Measurements from ENCODE around the gene TMEM62.
"Not testable (repeated sequence)": the region's sequence is repeated elsewhere in the genome, so short reads cannot be mapped to it uniquely, and the experiment has no call there.

Gene TMEM62

DNA sequence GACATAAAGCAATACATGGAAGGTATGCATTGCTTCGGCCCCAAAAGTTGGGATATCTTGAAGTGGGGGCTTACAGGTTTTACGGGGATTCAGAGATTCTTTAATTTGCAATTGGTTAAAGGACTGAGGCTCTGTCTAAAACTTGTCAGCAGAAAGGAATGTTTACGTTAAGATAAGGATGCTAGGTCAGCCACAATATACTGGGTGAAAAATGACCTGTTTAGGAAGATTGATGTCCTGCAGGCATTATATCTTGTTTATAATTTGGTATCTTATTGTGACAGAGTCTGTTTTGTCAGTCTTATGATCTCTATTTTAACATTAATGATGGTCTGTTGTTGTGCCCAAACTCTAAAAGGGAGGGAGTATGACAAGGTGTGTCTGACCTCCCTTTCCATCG is 36.5 kb downstream of the TMEM62 start:
- Histone ChIP-seq H3K27me3 (replicated peaks in 2 of 5; ENCODE audit: control insufficient read depth in 4 of 5, insufficient read depth in 5 of 5, low read length in 4 of 5) (no peaks in the 10 kb centered on the region), H3K4me1 (ENCODE audit: control extremely low read depth in 1 of 4, control insufficient read depth in 4 of 4, insufficient read depth in 4 of 4, low read length in 3 of 4) (no peaks in the 10 kb centered on the region), H3K36me3 (ENCODE audit: control insufficient read depth in 4 of 4, insufficient read depth in 4 of 4, low read length in 3 of 4) (peaks cover 17 to 66% (median 32%) of the 10 kb centered on the region in 4 experiments), H3K9me3 (ENCODE audit: control extremely low read depth in 1 of 5, control insufficient read depth in 4 of 5, insufficient read depth in 2 of 5, low read depth in 1 of 5, low read length in 4 of 5) (peaks cover 0 to 19% (median 0%) of the 10 kb centered on the region in 5 experiments), H3K4me3 (ENCODE audit: control insufficient read depth in 1 of 7, extremely low read depth in 1 of 7, insufficient read depth in 4 of 7, low read depth in 2 of 7, low read length in 6 of 7) (no peak overlapping the region), H3K27ac (ENCODE audit: insufficient read depth in 1 of 2, low read depth in 1 of 2, low read length in 2 of 2, poor library complexity in 1 of 2, severe bottlenecking in 2 of 2) (no peak overlapping the region)
- DNase-seq: no peak
- ChIA-PET CTCF (no interaction called here), POLR2A (no interaction called here)
- WGBS (ENCODE audit: insufficient coverage): 94% methylated on average over 3 of the region's 4 CpGs

DNA sequence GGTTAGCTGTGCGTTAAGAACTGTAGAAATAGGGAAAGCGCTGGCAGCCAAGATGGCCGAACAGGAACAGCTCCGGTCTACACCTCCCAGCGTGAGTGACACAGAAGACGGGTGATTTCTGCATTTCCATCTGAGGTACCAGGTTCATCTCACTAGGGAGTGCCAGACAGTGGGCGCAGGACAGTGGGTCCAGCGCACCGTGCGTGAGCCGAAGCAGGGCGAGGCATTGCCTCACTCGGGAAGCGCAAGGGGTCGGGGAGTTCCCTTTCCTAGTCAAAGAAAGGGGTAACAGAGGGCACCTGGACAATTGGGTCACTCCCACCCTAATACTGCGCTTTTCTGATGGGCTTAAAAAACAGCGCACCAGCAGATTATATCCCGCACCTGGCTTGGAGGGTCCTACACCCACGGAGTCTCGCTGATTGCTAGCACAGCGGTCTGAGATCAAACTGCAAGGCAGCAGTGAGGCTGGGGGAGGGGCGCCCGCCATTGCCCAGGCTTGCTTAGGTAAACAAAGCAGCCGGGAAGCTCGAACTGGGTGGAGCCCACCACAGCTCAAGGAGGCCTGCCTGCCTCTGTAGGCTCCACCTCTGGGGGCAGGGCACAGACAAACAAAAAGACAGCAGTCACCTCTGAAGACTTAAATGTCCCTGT is 42.4 kb downstream of the TMEM62 start:
- Histone ChIP-seq H3K36me3 (ENCODE audit: control insufficient read depth in 4 of 4, insufficient read depth in 4 of 4, low read length in 3 of 4) (peaks cover 21 to 56% (median 26%) of the 10 kb centered on the region in 4 experiments), H3K9me3 (ENCODE audit: control extremely low read depth in 1 of 5, control insufficient read depth in 4 of 5, insufficient read depth in 2 of 5, low read depth in 1 of 5, low read length in 4 of 5) (peaks cover 0 to 24% (median 5%) of the 10 kb centered on the region in 5 experiments)
- H3K27ac ChIP-seq (ENCODE audit: insufficient read depth in 1 of 2, low read depth in 1 of 2, low read length in 2 of 2, poor library complexity in 1 of 2, severe bottlenecking in 2 of 2); H3K4me1 ChIP-seq (ENCODE audit: control extremely low read depth in 1 of 4, control insufficient read depth in 4 of 4, insufficient read depth in 4 of 4, low read length in 3 of 4); DNase-seq; CTCF ChIA-PET; H3K4me3 ChIP-seq (ENCODE audit: control insufficient read depth in 1 of 7, extremely low read depth in 1 of 7, insufficient read depth in 4 of 7, low read depth in 2 of 7, low read length in 6 of 7); POLR2A ChIA-PET; H3K27me3 ChIP-seq (replicated peaks in 2 of 5; ENCODE audit: control insufficient read depth in 4 of 5, insufficient read depth in 5 of 5, low read length in 4 of 5): not testable (repeated sequence)
- WGBS (ENCODE audit: insufficient coverage): 95% methylated on average over 18 of the region's 25 CpGs

DNA sequence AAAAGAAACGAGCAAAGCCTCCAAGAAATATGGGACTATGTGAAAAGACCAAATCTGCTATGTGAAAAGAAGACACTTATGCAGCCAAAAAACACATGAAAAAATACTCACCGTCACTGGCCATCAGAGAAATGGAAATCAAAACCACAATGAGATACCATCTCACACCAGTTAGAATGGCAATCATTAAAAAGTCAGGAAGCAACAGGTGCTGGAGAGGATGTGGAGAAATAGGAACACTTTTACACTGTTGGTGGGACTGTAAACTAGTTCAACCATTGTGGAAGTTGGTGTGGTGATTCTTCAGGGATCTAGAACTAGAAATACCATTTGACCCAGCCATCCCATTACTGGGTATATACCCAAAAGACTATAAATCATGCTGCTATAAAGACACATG is 43.8 kb downstream of the TMEM62 start:
- H3K27me3 ChIP-seq (replicated peaks in 2 of 5; ENCODE audit: control insufficient read depth in 4 of 5, insufficient read depth in 5 of 5, low read length in 4 of 5); POLR2A ChIA-PET; CTCF ChIA-PET; H3K4me1 ChIP-seq (ENCODE audit: control extremely low read depth in 1 of 4, control insufficient read depth in 4 of 4, insufficient read depth in 4 of 4, low read length in 3 of 4); H3K4me3 ChIP-seq (ENCODE audit: control insufficient read depth in 1 of 7, extremely low read depth in 1 of 7, insufficient read depth in 4 of 7, low read depth in 2 of 7, low read length in 6 of 7); H3K27ac ChIP-seq (ENCODE audit: insufficient read depth in 1 of 2, low read depth in 1 of 2, low read length in 2 of 2, poor library complexity in 1 of 2, severe bottlenecking in 2 of 2); DNase-seq: not testable (repeated sequence)
- no CpG with 5 or more reads among the region's 2 CpGs for WGBS (ENCODE audit: insufficient coverage)
- peaks cover 18 to 46% (median 28%) of the 10 kb centered on the region in 4 experiments for H3K36me3 ChIP-seq (ENCODE audit: control insufficient read depth in 4 of 4, insufficient read depth in 4 of 4, low read length in 3 of 4)
- H3K9me3 ChIP-seq (ENCODE audit: control extremely low read depth in 1 of 5, control insufficient read depth in 4 of 5, insufficient read depth in 2 of 5, low read depth in 1 of 5, low read length in 4 of 5): peaks cover 0 to 21% (median 5%) of the 10 kb centered on the region in 5 experiments

DNA sequence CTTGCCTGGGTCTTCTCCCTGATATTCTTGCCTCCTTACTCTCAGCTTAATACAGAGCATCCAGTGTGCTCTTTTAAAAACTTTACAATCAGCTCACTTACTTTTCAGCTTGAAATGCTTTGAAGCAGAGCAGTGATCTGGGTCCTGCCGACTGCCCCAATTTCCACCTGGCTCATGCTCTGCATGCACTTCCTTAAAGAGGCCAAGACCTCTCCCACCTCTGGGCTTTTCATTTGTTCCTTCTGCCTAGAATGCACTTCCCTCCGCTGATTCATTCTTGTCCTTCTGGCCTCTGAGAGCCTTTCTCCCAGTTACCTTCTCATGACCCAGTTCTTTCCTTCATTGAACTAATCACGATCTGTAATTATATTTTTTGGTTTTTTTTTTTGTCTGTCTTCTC is 49.9 kb downstream of the TMEM62 start:
- Histone ChIP-seq H3K4me3 (ENCODE audit: control insufficient read depth in 1 of 7, extremely low read depth in 1 of 7, insufficient read depth in 4 of 7, low read depth in 2 of 7, low read length in 6 of 7) (no peak overlapping the region), H3K36me3 (ENCODE audit: control insufficient read depth in 4 of 4, insufficient read depth in 4 of 4, low read length in 3 of 4) (peaks cover 4 to 15% (median 10%) of the 10 kb centered on the region in 4 experiments), H3K4me1 (ENCODE audit: control extremely low read depth in 1 of 4, control insufficient read depth in 4 of 4, insufficient read depth in 4 of 4, low read length in 3 of 4) (peaks cover 6 to 20% (median 15%) of the 10 kb centered on the region in 4 experiments), H3K27me3 (replicated peaks in 2 of 5; ENCODE audit: control insufficient read depth in 4 of 5, insufficient read depth in 5 of 5, low read length in 4 of 5) (no peaks in the 10 kb centered on the region), H3K9me3 (ENCODE audit: control extremely low read depth in 1 of 5, control insufficient read depth in 4 of 5, insufficient read depth in 2 of 5, low read depth in 1 of 5, low read length in 4 of 5) (no peaks in the 10 kb centered on the region), H3K27ac (ENCODE audit: insufficient read depth in 1 of 2, low read depth in 1 of 2, low read length in 2 of 2, poor library complexity in 1 of 2, severe bottlenecking in 2 of 2) (no peak overlapping the region)
- CTCF ChIA-PET: interaction anchor here (1.2 kb wide), 2 partner anchors 85 to 102 kb away, joined by 3 to 4 read pairs; no protein-coding TSS in a partner anchor
- 92% methylated on average over 1 of the region's 3 CpGs for WGBS (ENCODE audit: insufficient coverage)
- DNase-seq: no peak
- POLR2A ChIA-PET: interaction anchor here (0.5 to 0.6 kb wide), 2 partner anchors 10 to 100 kb away, joined by 3 read pairs; no protein-coding TSS in a partner anchor

DNA sequence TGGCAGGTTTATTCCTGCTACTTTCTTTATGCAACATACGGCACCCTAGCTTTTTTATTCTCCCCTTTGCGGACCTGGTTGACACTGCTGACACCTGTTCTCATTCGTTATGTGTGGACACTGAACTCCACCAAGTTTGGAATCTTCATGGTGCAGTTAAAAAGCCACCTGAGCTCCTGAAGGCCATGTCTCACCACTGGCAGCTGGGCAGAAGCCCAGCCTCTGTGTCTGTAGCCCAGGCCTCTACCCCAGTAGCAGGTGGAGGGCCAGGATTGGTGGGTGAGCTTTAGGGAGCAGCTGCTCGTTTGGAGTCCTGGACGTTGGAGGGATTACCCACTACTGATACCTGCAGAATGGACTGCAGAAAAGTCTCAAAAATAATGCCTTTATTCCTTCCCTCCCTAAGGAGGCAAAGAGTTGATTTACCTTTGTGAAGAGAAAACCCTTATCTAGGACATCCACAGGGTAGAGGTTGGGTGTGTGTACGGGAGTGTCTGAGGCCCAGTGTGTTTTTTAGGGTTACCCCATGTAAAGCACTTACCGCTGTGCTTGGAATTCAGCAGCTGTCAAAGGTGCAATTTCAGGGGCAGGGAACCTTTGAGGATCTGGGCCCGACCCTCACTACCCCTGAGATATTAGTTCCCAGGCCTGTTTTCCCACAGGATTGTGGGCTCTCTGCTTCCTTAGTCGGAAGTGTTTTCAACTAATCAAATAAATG is 51.2 kb downstream of the TMEM62 start:
- H3K4me3 ChIP-seq (ENCODE audit: control insufficient read depth in 1 of 7, extremely low read depth in 1 of 7, insufficient read depth in 4 of 7, low read depth in 2 of 7, low read length in 6 of 7): peak overlapping the region in 5 of 7 experiments; percentile 51 to 87 (median 81)
- H3K27me3 ChIP-seq (replicated peaks in 2 of 5; ENCODE audit: control insufficient read depth in 4 of 5, insufficient read depth in 5 of 5, low read length in 4 of 5): no peaks in the 10 kb centered on the region
- H3K27ac ChIP-seq (ENCODE audit: insufficient read depth in 1 of 2, low read depth in 1 of 2, low read length in 2 of 2, poor library complexity in 1 of 2, severe bottlenecking in 2 of 2): peak overlapping the region in 1 of 2 experiments; percentile 89

DNA sequence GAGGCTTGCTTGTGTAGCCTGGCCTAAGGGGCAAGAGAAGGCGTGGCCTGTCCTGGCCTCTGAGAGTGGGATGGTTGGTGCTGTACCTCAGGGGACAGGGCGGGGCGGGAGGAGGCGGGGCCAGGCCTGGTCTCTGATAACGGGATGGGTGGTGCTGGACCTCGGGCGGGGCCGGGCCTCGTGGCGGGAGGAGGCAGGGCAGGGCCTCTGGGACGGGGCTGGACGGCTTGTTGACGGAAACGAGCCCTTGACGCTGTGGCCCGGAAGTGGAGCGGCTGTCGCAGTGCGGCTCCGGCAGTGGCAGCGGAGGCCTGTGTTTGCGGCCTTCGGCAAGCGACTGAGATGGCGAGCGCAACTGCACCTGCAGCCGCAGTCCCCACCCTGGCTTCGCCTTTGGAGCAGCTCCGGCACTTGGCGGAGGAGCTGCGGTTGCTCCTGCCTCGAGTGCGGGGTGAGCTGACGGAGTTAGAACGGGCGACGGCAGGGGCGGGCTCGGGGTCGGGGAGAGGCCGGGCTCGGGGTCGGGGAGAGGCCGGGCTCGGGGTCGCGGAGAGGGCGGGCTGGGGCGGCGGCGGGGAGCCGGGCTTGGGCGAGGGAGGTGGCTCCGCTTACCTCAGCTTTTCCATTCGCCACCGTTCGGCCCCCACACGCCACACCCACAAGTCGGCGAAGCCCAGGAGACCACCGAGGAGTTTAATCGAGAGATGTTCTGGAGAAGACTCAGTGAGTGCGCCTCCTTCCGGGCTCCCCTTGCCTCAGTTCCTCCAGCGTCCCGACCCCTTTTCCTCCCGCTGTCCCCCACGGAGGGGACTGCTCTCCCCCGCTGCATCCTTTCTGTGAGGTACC is 52.0 kb downstream of the TMEM62 start, which contains the start of gene CCNDBP1:
CCNDBP1 (plus strand) TSS at position 247 of the 846 bp plus-strand sequence; CDS start at position 343, 96 bp downstream.
- under 1% methylated on average over 49 of the region's 69 CpGs for WGBS (ENCODE audit: insufficient coverage)
- peaks cover 5 to 25% (median 15%) of the 10 kb centered on the region in 4 experiments for H3K36me3 ChIP-seq (ENCODE audit: control insufficient read depth in 4 of 4, insufficient read depth in 4 of 4, low read length in 3 of 4)
- H3K9me3 ChIP-seq (ENCODE audit: control extremely low read depth in 1 of 5, control insufficient read depth in 4 of 5, insufficient read depth in 2 of 5, low read depth in 1 of 5, low read length in 4 of 5): no peaks in the 10 kb centered on the region
- CTCF ChIA-PET: interaction anchor here (0.8 to 2.6 kb wide), 8 partner anchors 13 to 100 kb away, joined by 3 to 16 read pairs (median 6); no protein-coding TSS in a partner anchor
- H3K4me3 ChIP-seq (ENCODE audit: control insufficient read depth in 1 of 7, extremely low read depth in 1 of 7, insufficient read depth in 4 of 7, low read depth in 2 of 7, low read length in 6 of 7): peak within 1 kb of the TSS; percentile 67 to 87 (median 81)
- H3K27me3 ChIP-seq (replicated peaks in 2 of 5; ENCODE audit: control insufficient read depth in 4 of 5, insufficient read depth in 5 of 5, low read length in 4 of 5): no peaks in the 10 kb centered on the region
- POLR2A ChIA-PET: no interaction called here
- peak within 1 kb of the TSS; percentile 59 to 89 for H3K27ac ChIP-seq (ENCODE audit: insufficient read depth in 1 of 2, low read depth in 1 of 2, low read length in 2 of 2, poor library complexity in 1 of 2, severe bottlenecking in 2 of 2)
- peak; percentile 88 to 94 (median 91) for DNase-seq
- peaks cover 6 to 20% (median 15%) of the 10 kb centered on the region in 4 experiments for H3K4me1 ChIP-seq (ENCODE audit: control extremely low read depth in 1 of 4, control insufficient read depth in 4 of 4, insufficient read depth in 4 of 4, low read length in 3 of 4)

More for the DNA sequence above, 51.2 kb downstream of the TMEM62 start:
- ChIA-PET CTCF (interaction anchor here (0.7 to 1.8 kb wide), 6 partner anchors 8 to 101 kb away, joined by 3 to 7 read pairs (median 4); no protein-coding TSS in a partner anchor), POLR2A (interaction anchor here (0.6 kb wide), 1 partner anchor 50 kb away, joined by 3 read pairs; no protein-coding TSS in a partner anchor)
- peaks cover 3 to 18% (median 12%) of the 10 kb centered on the region in 4 experiments for H3K36me3 ChIP-seq (ENCODE audit: control insufficient read depth in 4 of 4, insufficient read depth in 4 of 4, low read length in 3 of 4)
- H3K4me1 ChIP-seq (ENCODE audit: control extremely low read depth in 1 of 4, control insufficient read depth in 4 of 4, insufficient read depth in 4 of 4, low read length in 3 of 4): peaks cover 6 to 20% (median 15%) of the 10 kb centered on the region in 4 experiments
- WGBS (ENCODE audit: insufficient coverage): 96% methylated on average over 6 of the region's 9 CpGs
- no peak for DNase-seq
- H3K9me3 ChIP-seq (ENCODE audit: control extremely low read depth in 1 of 5, control insufficient read depth in 4 of 5, insufficient read depth in 2 of 5, low read depth in 1 of 5, low read length in 4 of 5): no peaks in the 10 kb centered on the region

Measured in common myeloid progenitor, CD34-positive (primary cell).